Measurements from ENCODE around the gene CPLX4.

DNA sequence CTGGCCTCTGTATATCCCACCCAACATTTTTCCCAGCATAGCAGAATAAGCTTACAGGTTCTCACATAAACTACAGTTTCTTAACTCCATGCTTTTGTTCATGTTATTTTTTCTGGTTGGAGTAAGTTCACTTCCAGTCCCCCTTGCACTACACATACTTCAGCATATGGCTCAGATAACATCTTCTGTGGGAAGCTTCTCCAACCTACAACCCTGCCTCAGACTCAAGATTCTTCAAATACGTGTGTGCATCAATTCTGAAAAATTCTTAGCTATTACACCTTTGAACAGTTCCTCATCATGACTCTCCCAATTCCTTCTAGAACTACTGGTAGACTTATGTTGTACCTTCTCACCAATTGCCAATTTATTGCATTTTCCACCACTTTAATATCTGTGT is 7.5 kb upstream of the CPLX4 start:
- TF ChIP-seq EP300 (IDR thresholded peaks at IDR 0.05; ENCODE audit: borderline replicate concordance in 1 of 2, low read depth in 1 of 2, low read length in 1 of 2) = no peak
- TF ChIP-seq POLR2AphosphoS5 (IDR thresholded peaks at IDR 0.05; ENCODE audit: low read depth, low read length) = no peak
- no peak for TF ChIP-seq CTCF (IDR thresholded peaks at IDR 0.05)
- no peak for TF ChIP-seq RAD21 (IDR thresholded peaks at IDR 0.05; ENCODE audit: low read length)
- TF ChIP-seq GATA2 (CRISPR knock-in tag; IDR thresholded peaks at IDR 0.05) = no peak

Data from SK-N-SH (cell line).